Osteoblast (primary cell): Measurements from ENCODE around the gene HMGN5. TPM values are rescaled to one million over a fixed set of nuclear protein-coding genes. Genes with fewer than 3 reads are reported as not detected.

Experiments used
- DNase-seq: peaks from one replicate; pipeline ENCODE4 v3.0.0; 2011; ENCODE audit warnings: low spot score, mixed read lengths; ENCODE audit not compliant: insufficient read length; ENCODE audit errors: missing footprints
- H2AFZ ChIP-seq: 2 replicates; pipeline ENCODE4 v1.6.0; 2011; ENCODE audit warnings: mild to moderate bottlenecking, low read length
- H3K27ac ChIP-seq: 2 replicates; pipeline ENCODE4 v1.5.1; 2011; ENCODE audit warnings: mild to moderate bottlenecking, low read depth, low read length, moderate library complexity
- H3K27me3 ChIP-seq: 2 replicates; pipeline ENCODE4 v1.6.0; 2012; ENCODE audit warnings: mild to moderate bottlenecking, control low read depth, inconsistent platforms, low read length, moderate library complexity; ENCODE audit not compliant: insufficient read depth
- H3K36me3 ChIP-seq: 2 replicates; pipeline ENCODE4 v1.5.1; 2011; ENCODE audit warnings: mild to moderate bottlenecking, low read length, control low read depth, moderate library complexity; ENCODE audit not compliant: insufficient read depth
- H3K4me1 ChIP-seq: 2 replicates; pipeline ENCODE4 v1.5.1; 2011; ENCODE audit warnings: mild to moderate bottlenecking, low read length, control low read depth, moderate library complexity; ENCODE audit not compliant: insufficient read depth
- H3K4me2 ChIP-seq: 2 replicates; pipeline ENCODE4 v1.6.0; 2011; ENCODE audit warnings: mild to moderate bottlenecking, low read length; ENCODE audit not compliant: insufficient read depth
- H3K4me3 ChIP-seq: fragments of 200-600 bp; sonication (generic); 3 replicates; pipeline ENCODE4 v1.5.1; 2012; ENCODE audit warnings: mild to moderate bottlenecking, low read length, inconsistent platforms; ENCODE audit not compliant: insufficient read depth
- H3K79me2 ChIP-seq: 2 replicates; pipeline ENCODE4 v1.6.0; 2012; ENCODE audit warnings: mild to moderate bottlenecking, low read length, control low read depth, inconsistent platforms; ENCODE audit not compliant: insufficient read depth
- H3K9me3 ChIP-seq: 2 replicates; pipeline ENCODE4 v1.5.1; 2011; ENCODE audit warnings: low read depth, low read length, control low read depth
- H4K20me1 ChIP-seq: 2 replicates; pipeline ENCODE4 v1.6.0; 2012; ENCODE audit warnings: mild to moderate bottlenecking, low read length, control low read depth; ENCODE audit not compliant: insufficient read depth
- CTCF ChIP-seq: IDR thresholded peaks from 2 replicates; pipeline ENCODE4 v1.5.1; 2011; ENCODE audit warnings: mild to moderate bottlenecking, low read depth, low read length, moderate library complexity; ENCODE audit errors: extremely low read depth
- total RNA-seq: library from RNA; depleted of rRNA; stranded (reverse); fragments of >200 nt; gene quantifications from 2 replicates; pipeline ENCODE4 v1.2.3, GENCODE V29; 2012

HMGN5 gene
- total RNA-seq, 1 donor: 1.8 TPM

GRCh38 chrX:81237516-81237915, 35.8 kb upstream of the HMGN5 start:
- Histone ChIP-seq H4K20me1 (no peaks in the 10 kb centered on the region), H3K27me3 (no peaks in the 10 kb centered on the region), H3K4me3 (no peak overlapping the region), H3K36me3 (no peaks in the 10 kb centered on the region), H3K4me2 (no peak overlapping the region), H3K9me3 (no peaks in the 10 kb centered on the region), H3K4me1 (no peaks in the 10 kb centered on the region), H3K79me2 (no peaks in the 10 kb centered on the region), H3K27ac (no peak overlapping the region), H2AFZ (no peak overlapping the region)
- TF ChIP-seq CTCF: no peak
- DNase-seq: no peak

GRCh38 chrX:81232218-81232617, 30.5 kb upstream of the HMGN5 start:
- DNase-seq: no peak
- Histone ChIP-seq H3K4me2 (no peak overlapping the region), H3K4me3 (no peak overlapping the region), H3K9me3 (no peaks in the 10 kb centered on the region), H3K79me2 (no peaks in the 10 kb centered on the region), H3K4me1 (no peaks in the 10 kb centered on the region), H3K27ac (no peak overlapping the region), H3K36me3 (no peaks in the 10 kb centered on the region), H2AFZ (no peak overlapping the region), H4K20me1 (peaks cover 6% of the 10 kb centered on the region), H3K27me3 (no peaks in the 10 kb centered on the region)
- TF ChIP-seq CTCF: no peak

- no peaks in the 10 kb centered on the region for H3K4me1 ChIP-seq
- no peaks in the 10 kb centered on the region for H3K27me3 ChIP-seq
- no peak for DNase-seq
- no peak overlapping the region for H3K4me3 ChIP-seq
- H4K20me1 ChIP-seq: peaks cover 6% of the 10 kb centered on the region
- no peaks in the 10 kb centered on the region for H3K36me3 ChIP-seq
- no peak overlapping the region for H3K27ac ChIP-seq
- no peaks in the 10 kb centered on the region for H3K9me3 ChIP-seq
- H3K4me2 ChIP-seq: no peak overlapping the region
- TF ChIP-seq CTCF: no peak
- H2AFZ ChIP-seq: no peak overlapping the region
- no peaks in the 10 kb centered on the region for H3K79me2 ChIP-seq
Measured at GRCh38 chrX:81231476-81231875, 29.8 kb upstream of the HMGN5 start.

- Histone ChIP-seq H3K79me2 (no peaks in the 10 kb centered on the region), H3K36me3 (no peaks in the 10 kb centered on the region), H3K4me2 (no peak overlapping the region), H3K9me3 (no peaks in the 10 kb centered on the region), H2AFZ (no peak overlapping the region), H3K27me3 (no peaks in the 10 kb centered on the region), H3K27ac (no peak overlapping the region), H3K4me1 (no peaks in the 10 kb centered on the region), H4K20me1 (peaks cover 6% of the 10 kb centered on the region), H3K4me3 (no peak overlapping the region)
- no peak for TF ChIP-seq CTCF
- no peak for DNase-seq
Measured at GRCh38 chrX:81229901-81230300, 28.2 kb upstream of the HMGN5 start.
